DLD1 (cell line): ENCODE results near the gene ARMH1.
"Not testable (repeated sequence)": the region's sequence is repeated elsewhere in the genome, so short reads cannot be mapped to it uniquely, and the experiment has no call there.

ENCODE experiments used
- in situ Hi-C: cut with HindIII; loops from 2 replicates; pipeline ENCODE4 v1.10.0; 2017; ENCODE audit warnings: low sequenced_read_pairs

ARMH1 gene

GRCh38 chr1:44664730-44665370 is 9.7 kb upstream of the ARMH1 start:
- in situ Hi-C loops, result no loop called here

DNA sequence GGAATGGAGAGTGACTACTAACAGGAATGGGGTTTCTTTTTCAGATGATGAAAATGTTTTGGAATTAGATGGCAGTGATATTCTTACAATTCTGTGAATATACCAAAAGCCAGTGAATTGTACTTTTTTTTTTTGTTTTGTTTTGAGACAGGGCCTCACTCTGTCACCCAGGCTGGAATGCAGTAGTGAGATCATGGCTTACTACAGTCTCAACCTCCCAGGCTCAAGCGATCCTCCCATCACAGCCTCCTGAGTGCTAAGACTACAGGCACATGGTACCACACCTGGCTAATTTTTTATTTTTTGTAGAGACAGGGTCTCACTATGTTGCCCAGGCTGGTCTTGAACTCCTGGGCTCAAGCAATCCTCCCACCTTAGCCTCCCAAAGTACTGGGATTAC is 7.8 kb upstream of the ARMH1 start:
- in situ Hi-C loops, result not testable (repeated sequence)

DNA sequence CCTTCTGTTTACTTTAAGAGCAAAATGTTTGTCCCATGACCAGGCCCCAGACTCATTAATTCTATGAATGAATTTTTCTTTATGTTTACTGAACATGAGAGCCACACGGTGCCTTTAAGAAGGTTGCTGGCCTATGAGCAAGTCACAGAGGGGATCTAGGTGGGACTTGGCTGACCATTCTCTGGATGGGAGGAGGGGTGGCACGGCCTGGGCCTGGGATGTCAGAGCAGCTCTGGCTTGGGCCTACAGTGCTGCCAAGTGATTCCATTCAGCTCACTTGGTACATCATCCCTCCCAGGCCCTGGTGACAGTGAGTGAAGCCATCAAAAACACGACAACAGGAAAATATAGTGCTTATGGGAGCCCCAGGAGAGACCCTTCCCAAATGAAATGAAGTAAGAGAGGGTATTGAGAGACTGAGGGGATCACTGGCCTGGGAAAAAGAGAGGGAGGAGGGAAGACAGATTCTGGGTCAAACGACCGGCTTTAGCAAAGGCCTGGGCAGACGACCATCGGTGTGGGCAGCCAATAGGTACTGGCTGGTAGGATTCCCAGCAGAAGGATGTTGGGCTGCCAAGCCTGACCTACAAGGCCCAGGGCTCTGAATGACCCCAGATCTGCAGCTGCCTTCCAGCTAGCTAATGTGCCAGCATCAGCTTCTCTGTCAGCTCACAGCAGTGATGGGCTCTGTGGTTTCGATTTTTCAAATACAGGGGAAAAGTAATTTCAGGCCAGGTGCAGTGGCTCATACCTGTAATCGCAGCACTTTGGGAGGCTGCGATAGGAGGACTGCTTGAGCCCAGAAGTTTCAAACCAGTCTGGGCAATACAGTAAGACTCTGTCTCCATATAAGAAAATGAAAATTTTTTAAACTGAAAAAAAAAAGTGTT is 3.5 kb upstream of the ARMH1 start:
- in situ Hi-C loops, result no loop called here

GRCh38 chr1:44672254-44672955 is 2.1 kb upstream of the ARMH1 start:
- in situ Hi-C loops, result no loop called here

DNA sequence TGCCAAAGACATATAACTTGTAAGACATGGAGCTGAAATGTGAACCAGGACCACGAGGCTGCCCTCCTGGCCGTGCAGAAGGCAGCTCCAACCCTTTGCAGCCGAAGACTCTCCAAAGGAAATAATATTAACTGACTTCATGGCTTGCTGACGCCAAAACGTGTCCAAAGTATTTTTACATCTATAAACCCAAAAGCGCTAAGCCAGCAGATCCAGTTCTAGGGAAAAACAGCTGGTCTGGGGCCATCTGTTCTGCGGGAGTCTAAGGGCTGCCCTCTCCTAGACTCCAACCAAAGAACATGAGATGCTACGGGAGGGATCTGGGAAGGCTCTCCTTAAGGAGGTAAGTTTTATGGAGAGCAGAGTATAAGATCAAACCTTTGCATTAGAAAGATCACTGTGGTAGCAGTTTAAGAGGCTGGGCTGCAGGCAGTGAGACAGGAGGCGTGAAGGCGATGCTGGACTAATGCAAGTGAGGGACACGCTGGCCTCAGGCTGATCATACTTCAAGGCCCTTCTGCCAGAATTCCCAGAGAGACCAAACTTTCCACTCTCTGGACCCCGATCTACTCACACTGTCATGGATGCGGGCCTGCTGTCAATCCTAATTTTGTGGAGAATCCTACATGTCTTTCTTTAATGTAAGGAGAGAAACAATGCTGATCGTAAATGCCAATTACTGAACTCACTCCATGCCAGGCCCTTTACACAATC is 1.4 kb upstream of the ARMH1 start:
- in situ Hi-C loops, result no loop called here

DNA sequence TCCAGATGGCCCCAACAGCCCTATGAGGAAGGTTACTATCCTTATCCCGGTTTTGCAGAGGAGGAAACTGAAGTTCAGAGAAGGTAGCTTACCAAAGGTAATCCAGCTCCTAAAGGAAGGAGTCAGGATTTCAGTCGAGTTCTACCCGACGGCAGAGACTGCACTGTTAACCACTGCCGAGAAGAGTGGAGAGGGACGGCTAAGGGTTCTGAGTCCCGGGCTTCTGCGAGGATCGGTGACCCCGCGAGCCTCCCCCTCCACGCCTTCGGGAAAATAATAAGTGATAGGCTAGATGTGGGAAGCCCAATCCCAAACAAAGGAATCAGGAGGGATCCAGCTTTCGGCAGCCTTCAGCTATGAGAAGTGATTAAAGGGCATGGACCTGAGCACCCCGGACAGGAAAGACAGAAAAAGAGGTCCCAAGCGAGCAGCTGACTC is 820 bp upstream of the ARMH1 start:
- in situ Hi-C loops, result no loop called here

DNA sequence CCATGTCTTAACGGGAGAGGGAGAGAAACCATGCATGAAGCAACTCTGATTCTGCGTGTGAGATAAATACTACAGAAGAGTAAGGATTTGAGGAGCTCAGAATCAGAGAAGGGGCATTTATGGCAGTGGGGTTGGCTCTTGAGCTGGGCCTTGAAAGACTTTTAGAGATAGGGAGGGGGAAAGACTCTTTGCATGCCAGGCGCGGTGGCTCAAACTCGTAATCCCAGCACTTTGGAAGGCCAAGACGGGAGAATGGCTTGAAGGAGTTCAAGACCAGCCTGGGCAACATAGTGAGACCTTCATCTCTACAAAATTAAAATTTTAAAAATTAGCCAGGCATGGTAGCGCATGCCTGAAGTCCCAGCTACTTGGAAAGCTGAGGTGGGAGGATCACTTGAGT is 672 bp downstream of the ARMH1 start:
- in situ Hi-C loops, result no loop called here

GRCh38 chr1:44676484-44677200 is 2.1 kb downstream of the ARMH1 start:
- in situ Hi-C loops, result no loop called here

DNA sequence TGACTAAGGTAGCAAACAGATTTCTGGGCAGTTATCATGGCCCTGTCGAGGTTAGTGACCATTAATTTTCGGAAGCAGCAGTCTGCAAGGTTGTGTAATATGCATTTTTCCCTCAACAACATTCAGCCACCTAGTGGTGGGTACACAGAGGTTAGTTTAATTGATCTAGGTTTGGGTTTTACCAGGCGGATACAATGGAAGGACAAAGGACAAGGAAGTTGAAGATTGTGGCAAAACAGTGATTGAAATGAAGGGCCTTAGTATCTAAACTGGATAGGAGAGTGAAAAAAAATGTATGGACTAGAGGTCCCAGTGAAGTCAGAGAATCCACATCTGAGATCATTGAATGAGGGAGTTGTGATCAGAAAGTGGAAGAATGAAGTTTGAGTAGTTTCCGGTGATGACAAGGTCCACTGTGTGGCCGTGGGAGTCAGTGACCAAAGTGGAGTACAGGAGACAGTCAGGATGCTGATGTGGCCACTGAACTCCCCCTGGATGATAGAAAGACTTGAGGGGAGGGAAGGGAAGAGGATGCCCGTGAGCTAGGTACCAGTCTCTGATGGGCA is 2.8 kb downstream of the ARMH1 start:
- in situ Hi-C loops, result no loop called here

DNA sequence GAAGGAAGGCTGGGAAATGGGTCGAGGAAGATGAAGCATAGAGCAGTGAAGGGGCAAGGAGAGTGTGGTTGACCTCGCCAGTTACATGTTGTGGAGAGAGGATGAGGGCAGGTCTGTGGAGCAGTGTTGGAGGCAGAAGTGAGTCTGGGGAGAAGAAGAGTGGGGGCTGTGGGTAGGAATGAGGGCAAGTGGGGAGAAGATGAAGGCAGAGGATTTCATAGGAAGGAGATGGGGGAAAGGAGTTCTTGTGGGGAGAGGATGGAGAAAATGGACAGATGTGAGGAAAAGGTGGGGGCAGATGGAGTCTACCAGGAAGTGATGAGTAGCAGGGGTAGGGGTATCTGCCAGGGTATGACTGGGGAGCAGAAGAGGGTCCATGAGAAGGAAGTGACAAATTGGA is 3.6 kb downstream of the ARMH1 start:
- in situ Hi-C loops, result no loop called here

DNA sequence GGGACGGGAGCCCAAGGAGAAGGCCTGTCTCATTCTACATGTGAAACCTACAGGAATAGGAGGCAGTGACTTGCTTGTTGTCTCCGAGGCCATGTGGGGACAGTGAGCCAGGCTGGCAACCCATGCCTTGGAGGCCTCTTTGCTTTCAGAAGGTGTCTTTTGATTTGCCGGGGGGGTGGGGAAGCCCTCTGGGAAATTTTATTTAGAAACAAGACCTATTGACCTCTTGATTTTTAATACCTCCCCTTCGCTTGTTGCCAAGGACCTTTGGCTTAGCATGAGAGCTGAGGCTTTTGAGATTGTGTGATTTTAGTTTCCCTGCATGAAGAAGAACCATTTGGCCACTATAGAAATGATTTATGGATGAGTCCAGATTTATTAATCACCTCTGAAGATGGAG is 4.1 kb downstream of the ARMH1 start:
- in situ Hi-C loops, result no loop called here

DNA sequence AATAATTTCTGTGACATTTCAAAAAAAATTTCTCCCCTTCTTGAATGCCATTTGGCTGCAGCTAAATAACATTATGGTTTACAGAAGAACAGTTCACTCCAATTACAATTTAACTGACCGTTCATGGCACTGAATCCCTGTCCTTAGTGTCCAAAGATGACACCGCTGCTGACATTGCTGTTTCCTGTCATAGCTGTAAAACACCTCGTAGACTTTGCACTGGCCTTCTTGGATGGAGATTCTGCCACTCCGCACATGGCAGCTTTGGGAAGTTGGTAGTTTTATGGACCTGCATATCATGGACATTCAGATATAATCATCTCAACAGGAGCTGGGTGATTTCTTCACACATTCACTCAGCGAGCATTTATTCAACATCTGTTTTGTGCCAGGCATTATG is 5.0 kb downstream of the ARMH1 start:
- in situ Hi-C loops, result no loop called here

DNA sequence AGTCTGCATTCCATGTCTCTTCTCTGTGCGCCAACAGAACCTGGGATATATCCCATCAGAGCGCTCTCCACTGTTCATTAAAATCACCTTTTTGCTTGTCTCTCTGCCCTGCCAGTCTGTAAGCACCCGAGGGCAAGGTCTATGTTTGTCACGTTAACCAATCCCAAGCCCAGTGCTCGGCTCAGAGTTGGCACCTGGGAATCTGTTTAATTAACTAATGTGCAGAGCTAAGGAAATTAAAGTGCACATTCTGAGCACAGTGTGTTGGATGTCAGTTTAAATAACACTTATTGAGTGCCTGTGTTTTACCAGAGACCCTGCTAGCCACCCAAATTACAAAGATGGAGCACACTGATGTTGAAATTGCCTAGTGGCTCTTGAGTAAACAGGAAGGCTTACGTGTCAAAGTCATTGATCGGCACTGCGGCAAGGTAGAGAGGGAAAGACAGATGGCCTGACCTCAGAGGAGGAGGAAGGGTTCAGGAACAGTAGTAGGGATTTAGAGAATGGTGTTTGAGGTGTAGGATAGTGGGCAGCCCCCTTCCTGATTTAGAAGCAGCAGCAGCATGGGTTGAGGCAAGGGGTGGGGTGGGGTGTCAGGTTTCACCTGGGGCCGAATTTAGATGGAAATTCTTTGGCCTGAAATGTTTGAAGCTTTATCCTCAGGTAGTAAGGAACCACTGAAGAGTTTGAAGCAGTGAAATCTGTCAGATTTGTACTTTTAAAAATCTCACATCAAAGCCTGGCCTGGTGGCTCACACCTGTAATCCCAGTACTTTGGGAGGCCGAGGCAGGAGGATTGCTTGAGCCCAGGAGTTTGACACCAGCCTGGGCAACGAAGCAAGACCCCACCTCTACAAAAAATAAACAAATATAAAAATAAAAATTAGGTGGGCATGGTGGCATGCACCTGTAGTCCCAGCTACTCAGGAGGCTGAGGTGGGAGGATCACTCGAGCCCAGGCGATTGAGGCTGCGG is 7.7 kb downstream of the ARMH1 start:
- in situ Hi-C loops, result no loop called here

GRCh38 chr1:44682883-44683265 is 8.4 kb downstream of the ARMH1 start:
- in situ Hi-C loops, result no loop called here

DNA sequence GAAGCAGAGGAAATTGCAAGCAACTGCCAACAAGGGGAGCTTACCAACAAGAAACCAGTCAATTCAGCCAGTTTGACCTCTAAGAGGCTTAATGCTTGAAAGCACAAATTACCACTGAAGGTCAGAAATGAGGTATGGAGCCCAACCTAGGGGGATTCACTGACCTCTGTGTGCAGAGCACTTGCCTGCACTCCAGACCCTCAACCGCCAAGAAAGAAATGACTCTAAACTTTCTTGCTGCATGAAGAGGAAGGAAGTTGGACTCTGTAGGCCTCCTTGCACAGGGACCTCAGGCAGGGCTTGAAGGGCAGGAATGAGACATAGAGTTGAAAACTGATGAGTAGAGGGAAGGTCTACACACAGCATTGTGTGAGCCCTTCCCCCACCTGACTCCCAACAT is 10.0 kb downstream of the ARMH1 start:
- in situ Hi-C loops, result no loop called here

DNA sequence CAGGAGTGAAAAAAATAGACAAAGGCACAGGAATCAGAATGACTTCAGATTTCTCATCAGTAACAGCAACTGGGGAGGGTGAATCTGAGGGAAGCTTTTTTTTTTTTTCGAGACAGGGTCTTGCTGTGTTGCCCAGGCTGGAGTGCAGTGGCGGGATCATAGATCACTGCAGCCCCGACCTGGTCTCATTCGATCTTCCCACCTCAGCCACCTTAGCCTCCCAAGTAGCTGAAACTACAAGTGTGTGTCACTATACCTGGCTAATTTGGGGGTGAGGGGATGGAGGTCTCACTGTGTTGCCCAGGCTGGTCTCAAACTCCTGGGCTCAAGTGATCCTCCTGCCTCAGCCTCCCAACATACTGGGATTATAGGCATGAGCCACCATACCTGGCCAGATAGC is 10.7 kb downstream of the ARMH1 start:
- in situ Hi-C loops, result no loop called here

DNA sequence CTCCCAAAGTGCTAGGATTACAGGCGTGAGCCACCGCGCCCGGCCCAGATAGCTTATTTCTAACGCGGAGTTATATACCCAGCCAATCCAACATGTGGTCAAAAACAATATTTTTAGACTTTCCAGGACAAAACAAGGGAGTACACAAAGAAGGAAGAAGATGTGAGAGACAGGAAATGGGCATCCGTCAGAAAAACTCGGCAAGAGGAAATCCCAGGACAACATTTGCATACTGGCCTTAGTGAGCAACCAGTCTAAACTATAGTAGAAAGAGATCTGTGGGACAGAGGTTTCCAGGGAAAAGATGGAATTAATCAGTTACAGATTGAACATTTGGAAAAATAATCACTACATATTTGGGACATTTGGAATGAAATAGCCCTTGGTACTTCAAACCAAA is 11.4 kb downstream of the ARMH1 start:
- in situ Hi-C loops, result no loop called here

- in situ Hi-C loops, result no loop called here
Observed at GRCh38 chr1:44688760-44689446, 14.4 kb downstream of the ARMH1 start.

GRCh38 chr1:44689447-44689765 is 14.9 kb downstream of the ARMH1 start:
- in situ Hi-C loops, result no loop called here
